GM12878 (cell line): Measurements from ENCODE around the gene GPC6. TPM values are rescaled to one million over a fixed set of nuclear protein-coding genes. Genes with fewer than 3 reads are reported as not detected.

Source experiments
- CREM ChIP-seq: IDR thresholded peaks from 2 replicates; pipeline ENCODE4 v1.6.1; 2014; ENCODE audit warnings: antibody characterized with exemption, low read depth
- KDM1A ChIP-seq: fragments of 200-600 bp; sonication (generic); IDR thresholded peaks from 2 replicates; pipeline ENCODE4 v1.6.1; 2016; ENCODE audit warnings: borderline replicate concordance
- POLR2AphosphoS2 ChIP-seq: IDR thresholded peaks from 2 replicates; pipeline ENCODE4 v1.6.1; 2011; ENCODE audit warnings: low read depth, mild to moderate bottlenecking, low read length, improper control_type of control experiment, moderate library complexity
- RB1 ChIP-seq: fragments of 450-650 bp; formaldehyde crosslinking; IDR thresholded peaks from 2 replicates; pipeline ENCODE4 v1.6.1; 2017; ENCODE audit warnings: mild to moderate bottlenecking, borderline replicate concordance
- RCOR1 ChIP-seq: conservative IDR thresholded peaks from 2 replicates; pipeline ENCODE4 v1.6.1; 2012; ENCODE audit warnings: low read depth, low read length, improper control_type of control experiment
- SP1 ChIP-seq: IDR thresholded peaks from one replicate; pipeline ENCODE4 v1.6.1; 2011; ENCODE audit warnings: low read depth, low read length
- polyA plus RNA-seq, 11 experiments: library from polyadenylated mRNA; depleted of rRNA in 4 of 11; unstranded in 6 of 11; stranded (reverse) in 5 of 11; fragments of >200 nt; fragmentation: Nextera tagmentation in 4 of 11; fragmentation: Illumina TruSeq in 1 of 11; extraction: Ambion mirVana in 4 of 11; extraction: Trizol in 1 of 11; gene quantifications; 1 replicate in 1 of 11; 2 replicates in 10 of 11; pipeline versions ENCODE4 v1.2.1 to v1.2.3, GENCODE V29; 2011 to 2016; ENCODE audit warnings: inconsistent platforms in 2 of 11, missing spikeins in 2 of 11, low read depth in 1 of 11
- total RNA-seq, 4 experiments: library from RNA; depleted of rRNA in 3 of 4; stranded (reverse); fragments of >200 nt in 3 of 4; fragmentation: Illumina TruSeq in 1 of 4; extraction: Trizol in 1 of 4; gene quantifications; 2 replicates each; pipeline versions ENCODE4 v1.2.1 to v1.2.3, GENCODE V29; 2013 to 2021
- TF ChIP-seq, protein P1 (sequence below): fragments of 450-650 bp; IDR thresholded peaks from 2 replicates; pipeline ENCODE4 v1.6.1; 2018; ENCODE audit warnings: mild to moderate bottlenecking, low read depth, moderate library complexity; ENCODE audit not compliant: partially characterized antibody
- TF ChIP-seq, protein P2 (sequence below): IDR thresholded peaks from 2 replicates; pipeline ENCODE4 v1.6.1; 2012; ENCODE audit warnings: improper control_type of control experiment, low read depth, low read length; ENCODE audit not compliant: insufficient replicate concordance
- TF ChIP-seq, protein P3 (sequence below): fragments of 450-650 bp; IDR thresholded peaks from 2 replicates; pipeline ENCODE4 v1.6.1; 2016; ENCODE audit warnings: mild to moderate bottlenecking, moderate library complexity, borderline replicate concordance

GPC6 gene
- total and polyA plus RNA-seq, 10 of the 15 experiments (the other 5 are each of a cell fraction or from before 2014, with no cell fraction given), result 0.03 to 0.04 (median 0.03) TPM; not detected in 7

DNA sequence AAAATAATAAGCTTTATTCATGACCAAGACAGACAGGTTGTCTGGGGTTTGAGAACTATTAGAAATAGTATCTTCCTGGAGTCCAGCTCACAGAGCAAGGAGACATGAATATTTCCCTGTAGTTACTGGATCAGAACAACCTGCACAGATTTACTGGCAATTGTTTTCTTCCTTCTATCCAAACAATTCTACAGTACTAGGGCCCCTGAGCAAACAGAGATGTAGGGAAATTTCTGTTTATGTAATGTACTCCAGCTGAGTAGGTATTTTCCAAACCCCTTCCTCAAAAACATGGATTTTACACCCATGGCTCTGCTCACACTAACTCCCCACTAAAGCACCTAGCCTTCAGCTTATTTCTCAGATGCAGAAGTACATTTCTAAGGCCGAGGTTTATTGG lies 557.6 kb downstream of the GPC6 start (continued):
- TF ChIP-seq, protein P1, sequence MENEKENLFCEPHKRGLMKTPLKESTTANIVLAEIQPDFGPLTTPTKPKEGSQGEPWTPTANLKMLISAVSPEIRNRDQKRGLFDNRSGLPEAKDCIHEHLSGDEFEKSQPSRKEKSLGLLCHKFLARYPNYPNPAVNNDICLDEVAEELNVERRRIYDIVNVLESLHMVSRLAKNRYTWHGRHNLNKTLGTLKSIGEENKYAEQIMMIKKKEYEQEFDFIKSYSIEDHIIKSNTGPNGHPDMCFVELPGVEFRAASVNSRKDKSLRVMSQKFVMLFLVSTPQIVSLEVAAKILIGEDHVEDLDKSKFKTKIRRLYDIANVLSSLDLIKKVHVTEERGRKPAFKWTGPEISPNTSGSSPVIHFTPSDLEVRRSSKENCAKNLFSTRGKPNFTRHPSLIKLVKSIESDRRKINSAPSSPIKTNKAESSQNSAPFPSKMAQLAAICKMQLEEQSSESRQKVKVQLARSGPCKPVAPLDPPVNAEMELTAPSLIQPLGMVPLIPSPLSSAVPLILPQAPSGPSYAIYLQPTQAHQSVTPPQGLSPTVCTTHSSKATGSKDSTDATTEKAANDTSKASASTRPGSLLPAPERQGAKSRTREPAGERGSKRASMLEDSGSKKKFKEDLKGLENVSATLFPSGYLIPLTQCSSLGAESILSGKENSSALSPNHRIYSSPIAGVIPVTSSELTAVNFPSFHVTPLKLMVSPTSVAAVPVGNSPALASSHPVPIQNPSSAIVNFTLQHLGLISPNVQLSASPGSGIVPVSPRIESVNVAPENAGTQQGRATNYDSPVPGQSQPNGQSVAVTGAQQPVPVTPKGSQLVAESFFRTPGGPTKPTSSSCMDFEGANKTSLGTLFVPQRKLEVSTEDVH, result no peak
- TF ChIP-seq RCOR1 (no peak), CREM (no peak), SP1 (no peak), POLR2AphosphoS2 (no peak), RB1 (no peak), KDM1A (no peak)
- TF ChIP-seq, protein P2, sequence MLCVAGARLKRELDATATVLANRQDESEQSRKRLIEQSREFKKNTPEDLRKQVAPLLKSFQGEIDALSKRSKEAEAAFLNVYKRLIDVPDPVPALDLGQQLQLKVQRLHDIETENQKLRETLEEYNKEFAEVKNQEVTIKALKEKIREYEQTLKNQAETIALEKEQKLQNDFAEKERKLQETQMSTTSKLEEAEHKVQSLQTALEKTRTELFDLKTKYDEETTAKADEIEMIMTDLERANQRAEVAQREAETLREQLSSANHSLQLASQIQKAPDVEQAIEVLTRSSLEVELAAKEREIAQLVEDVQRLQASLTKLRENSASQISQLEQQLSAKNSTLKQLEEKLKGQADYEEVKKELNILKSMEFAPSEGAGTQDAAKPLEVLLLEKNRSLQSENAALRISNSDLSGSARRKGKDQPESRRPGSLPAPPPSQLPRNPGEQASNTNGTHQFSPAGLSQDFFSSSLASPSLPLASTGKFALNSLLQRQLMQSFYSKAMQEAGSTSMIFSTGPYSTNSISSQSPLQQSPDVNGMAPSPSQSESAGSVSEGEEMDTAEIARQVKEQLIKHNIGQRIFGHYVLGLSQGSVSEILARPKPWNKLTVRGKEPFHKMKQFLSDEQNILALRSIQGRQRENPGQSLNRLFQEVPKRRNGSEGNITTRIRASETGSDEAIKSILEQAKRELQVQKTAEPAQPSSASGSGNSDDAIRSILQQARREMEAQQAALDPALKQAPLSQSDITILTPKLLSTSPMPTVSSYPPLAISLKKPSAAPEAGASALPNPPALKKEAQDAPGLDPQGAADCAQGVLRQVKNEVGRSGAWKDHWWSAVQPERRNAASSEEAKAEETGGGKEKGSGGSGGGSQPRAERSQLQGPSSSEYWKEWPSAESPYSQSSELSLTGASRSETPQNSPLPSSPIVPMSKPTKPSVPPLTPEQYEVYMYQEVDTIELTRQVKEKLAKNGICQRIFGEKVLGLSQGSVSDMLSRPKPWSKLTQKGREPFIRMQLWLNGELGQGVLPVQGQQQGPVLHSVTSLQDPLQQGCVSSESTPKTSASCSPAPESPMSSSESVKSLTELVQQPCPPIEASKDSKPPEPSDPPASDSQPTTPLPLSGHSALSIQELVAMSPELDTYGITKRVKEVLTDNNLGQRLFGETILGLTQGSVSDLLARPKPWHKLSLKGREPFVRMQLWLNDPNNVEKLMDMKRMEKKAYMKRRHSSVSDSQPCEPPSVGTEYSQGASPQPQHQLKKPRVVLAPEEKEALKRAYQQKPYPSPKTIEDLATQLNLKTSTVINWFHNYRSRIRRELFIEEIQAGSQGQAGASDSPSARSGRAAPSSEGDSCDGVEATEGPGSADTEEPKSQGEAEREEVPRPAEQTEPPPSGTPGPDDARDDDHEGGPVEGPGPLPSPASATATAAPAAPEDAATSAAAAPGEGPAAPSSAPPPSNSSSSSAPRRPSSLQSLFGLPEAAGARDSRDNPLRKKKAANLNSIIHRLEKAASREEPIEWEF, result no peak
- TF ChIP-seq, protein P3, sequence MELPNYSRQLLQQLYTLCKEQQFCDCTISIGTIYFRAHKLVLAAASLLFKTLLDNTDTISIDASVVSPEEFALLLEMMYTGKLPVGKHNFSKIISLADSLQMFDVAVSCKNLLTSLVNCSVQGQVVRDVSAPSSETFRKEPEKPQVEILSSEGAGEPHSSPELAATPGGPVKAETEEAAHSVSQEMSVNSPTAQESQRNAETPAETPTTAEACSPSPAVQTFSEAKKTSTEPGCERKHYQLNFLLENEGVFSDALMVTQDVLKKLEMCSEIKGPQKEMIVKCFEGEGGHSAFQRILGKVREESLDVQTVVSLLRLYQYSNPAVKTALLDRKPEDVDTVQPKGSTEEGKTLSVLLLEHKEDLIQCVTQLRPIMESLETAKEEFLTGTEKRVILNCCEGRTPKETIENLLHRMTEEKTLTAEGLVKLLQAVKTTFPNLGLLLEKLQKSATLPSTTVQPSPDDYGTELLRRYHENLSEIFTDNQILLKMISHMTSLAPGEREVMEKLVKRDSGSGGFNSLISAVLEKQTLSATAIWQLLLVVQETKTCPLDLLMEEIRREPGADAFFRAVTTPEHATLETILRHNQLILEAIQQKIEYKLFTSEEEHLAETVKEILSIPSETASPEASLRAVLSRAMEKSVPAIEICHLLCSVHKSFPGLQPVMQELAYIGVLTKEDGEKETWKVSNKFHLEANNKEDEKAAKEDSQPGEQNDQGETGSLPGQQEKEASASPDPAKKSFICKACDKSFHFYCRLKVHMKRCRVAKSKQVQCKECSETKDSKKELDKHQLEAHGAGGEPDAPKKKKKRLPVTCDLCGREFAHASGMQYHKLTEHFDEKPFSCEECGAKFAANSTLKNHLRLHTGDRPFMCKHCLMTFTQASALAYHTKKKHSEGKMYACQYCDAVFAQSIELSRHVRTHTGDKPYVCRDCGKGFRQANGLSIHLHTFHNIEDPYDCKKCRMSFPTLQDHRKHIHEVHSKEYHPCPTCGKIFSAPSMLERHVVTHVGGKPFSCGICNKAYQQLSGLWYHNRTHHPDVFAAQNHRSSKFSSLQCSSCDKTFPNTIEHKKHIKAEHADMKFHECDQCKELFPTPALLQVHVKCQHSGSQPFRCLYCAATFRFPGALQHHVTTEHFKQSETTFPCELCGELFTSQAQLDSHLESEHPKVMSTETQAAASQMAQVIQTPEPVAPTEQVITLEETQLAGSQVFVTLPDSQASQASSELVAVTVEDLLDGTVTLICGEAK, result no peak
